HG03520 (cell line): ENCODE measurements around the gene ALG14.
A peak's percentile ranks its signal among the peaks of the same experiment; 100 is the strongest.

Experiments
- ATAC-seq: cut with Tn5 transposase; IDR thresholded peaks from one replicate; pipeline ENCODE4 v1.9.1; 2021; ENCODE audit warnings: mild to moderate bottlenecking, moderate library complexity; ENCODE audit not compliant: unreplicated experiment

ALG14 gene

DNA sequence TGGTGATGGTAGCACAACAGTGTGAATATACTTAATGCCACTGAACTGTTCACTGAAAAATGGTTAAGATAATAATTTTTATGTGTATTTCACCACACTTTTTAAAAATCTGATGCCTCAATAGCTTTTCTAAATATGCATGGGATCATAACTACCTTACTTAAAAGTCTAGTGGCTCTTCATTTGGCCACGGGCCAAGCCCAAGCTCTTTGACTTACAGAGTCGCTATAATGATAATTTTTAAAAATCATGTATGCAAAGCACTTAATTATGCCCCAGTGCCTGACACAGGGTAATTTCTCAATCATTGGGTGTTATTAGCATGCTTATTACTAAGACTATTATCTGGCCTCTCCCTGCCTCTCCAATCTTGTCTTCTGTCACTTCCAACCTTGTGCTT is 138.2 kb downstream of the ALG14 start:
- ATAC-seq: no peak

DNA sequence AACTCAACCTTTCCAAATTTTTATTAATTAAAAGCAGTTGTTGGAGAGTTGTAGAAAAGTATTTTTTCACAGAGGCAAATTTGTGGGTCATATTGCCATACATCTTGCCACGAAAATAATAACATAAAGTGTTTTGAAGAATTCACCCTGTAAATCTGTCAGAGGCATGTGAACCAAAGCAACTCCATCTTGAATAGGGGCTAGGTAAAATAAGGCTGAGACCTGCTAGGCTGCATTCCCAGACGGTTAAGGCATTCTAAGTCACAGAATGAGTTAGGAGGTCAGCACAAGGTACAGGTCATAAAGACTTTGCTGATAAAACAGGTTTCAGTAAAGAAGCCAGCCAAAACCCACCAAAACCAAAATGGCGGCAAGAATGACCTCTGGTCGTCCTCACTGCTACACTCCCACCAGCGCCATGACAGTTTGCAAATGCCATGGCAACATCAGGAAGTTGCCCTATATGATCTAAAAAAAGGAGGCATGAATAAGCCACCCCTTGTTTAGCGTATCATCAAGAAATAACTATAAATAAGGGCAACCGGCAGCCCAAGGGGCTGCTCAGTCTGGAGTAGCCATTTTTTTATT is 141.4 kb downstream of the ALG14 start:
- ATAC-seq: no peak

GRCh38 chr1:94929351-94930217 is 143.2 kb downstream of the ALG14 start:
- no peak for ATAC-seq

- ATAC-seq: no peak
These were observed 144.3 kb downstream of the ALG14 start for GRCh38 chr1:94928293-94928939.

GRCh38 chr1:94927405-94928175 is 145.2 kb downstream of the ALG14 start:
- ATAC-seq: peak; percentile 7

DNA sequence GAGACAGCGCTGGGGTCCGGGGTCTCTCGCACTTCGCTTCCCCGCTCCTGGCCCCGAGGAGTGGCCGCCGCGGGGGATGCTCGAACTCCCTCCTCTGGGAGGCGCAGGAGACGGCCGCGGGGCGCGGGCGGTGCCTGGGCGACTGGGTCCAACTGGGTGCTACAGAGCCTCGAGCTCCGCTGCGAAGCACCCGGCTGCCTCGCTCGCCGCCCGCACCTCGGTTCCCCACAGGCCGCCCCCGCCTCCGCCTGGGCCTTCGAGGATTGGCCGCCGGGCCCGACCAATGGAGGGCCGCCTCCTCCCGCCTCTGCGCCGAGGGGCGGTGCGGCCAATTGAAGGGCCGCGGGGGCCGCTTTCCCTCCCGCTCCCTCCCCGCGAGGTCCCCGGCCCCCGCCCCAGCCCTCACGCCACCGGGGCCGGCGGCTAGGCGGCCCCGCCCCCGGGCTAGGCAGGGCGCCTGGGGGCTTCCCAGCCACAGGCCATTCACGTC is 145.8 kb downstream of the ALG14 start, which contains the start of gene CNN3:
TSS of gene CNN3 (minus strand) at position 196 of the 490 bp plus-strand sequence. CDS start 216 bp downstream, outside the sequence.
- peak; percentile 86 for ATAC-seq

- ATAC-seq: peak; percentile 32
These were observed 146.4 kb downstream of the ALG14 start for GRCh38 chr1:94926126-94926914.

GRCh38 chr1:94925561-94926125 is 147.1 kb downstream of the ALG14 start:
- ATAC-seq: no peak

DNA sequence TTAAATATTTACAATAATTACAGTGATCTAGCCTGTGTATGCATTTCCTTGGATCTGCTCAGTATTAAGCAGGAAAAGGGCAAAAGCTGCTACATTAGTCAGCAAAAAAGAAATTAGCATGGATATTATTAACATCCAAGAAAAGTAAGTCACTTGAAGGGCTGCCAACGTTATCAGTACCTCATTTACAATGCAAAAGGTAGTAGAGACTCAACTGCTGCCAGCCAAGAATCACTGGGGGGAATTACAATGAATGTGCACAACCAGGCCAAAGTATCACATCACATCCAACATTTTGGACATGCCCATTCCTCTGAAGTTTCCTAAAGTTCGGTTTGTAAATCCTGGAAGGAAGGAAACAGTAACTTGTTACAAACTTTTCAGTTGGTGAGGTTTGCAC is 147.7 kb downstream of the ALG14 start:
- ATAC-seq: no peak
